H9 (cell line): ENCODE results near the gene SPIRE2. TPM values are rescaled to one million over a fixed set of nuclear protein-coding genes. Genes with fewer than 3 reads are reported as not detected.

Experiments
- DNase-seq: peaks from one replicate; pipeline ENCODE4 v3.0.0-alpha.2; 2017
- H2AFZ ChIP-seq: one replicate; pipeline ENCODE4 v1.6.1; 2013; ENCODE audit warnings: mild to moderate bottlenecking, low read length, control low read depth, moderate library complexity
- H2AK5ac ChIP-seq: 2 replicates; pipeline ENCODE4 v1.6.1; 2013; ENCODE audit warnings: low read length, control low read depth, mixed read lengths; ENCODE audit not compliant: insufficient read length
- H2BK120ac ChIP-seq: one replicate; pipeline ENCODE4 v1.6.1; 2013; ENCODE audit warnings: low read depth, mild to moderate bottlenecking, low read length, control low read depth, inconsistent platforms; ENCODE audit not compliant: poor library complexity, severe bottlenecking
- H2BK12ac ChIP-seq: 2 replicates; pipeline ENCODE4 v1.6.1; 2013; ENCODE audit warnings: low read length, control low read depth, mixed read lengths, low read depth; ENCODE audit not compliant: insufficient read length
- H2BK15ac ChIP-seq: 2 replicates; pipeline ENCODE4 v1.6.1; 2013; ENCODE audit warnings: low read depth, low read length, control low read depth
- H2BK20ac ChIP-seq: one replicate; pipeline ENCODE4 v1.6.1; 2013; ENCODE audit warnings: low read depth, mild to moderate bottlenecking, low read length, control low read depth, inconsistent platforms; ENCODE audit not compliant: poor library complexity, severe bottlenecking
- H2BK5ac ChIP-seq: 2 replicates; pipeline ENCODE4 v1.6.1; 2013; ENCODE audit warnings: low read length, control low read depth, mixed read lengths; ENCODE audit not compliant: insufficient read length
- H3K14ac ChIP-seq: 2 replicates; pipeline ENCODE4 v1.6.1; 2013; ENCODE audit warnings: low read length, control low read depth; ENCODE audit not compliant: insufficient read depth
- H3K18ac ChIP-seq: 2 replicates; pipeline ENCODE4 v1.6.1; 2013; ENCODE audit warnings: low read depth, mild to moderate bottlenecking, mixed read lengths, low read length, control low read depth; ENCODE audit not compliant: insufficient read length
- H3K23ac ChIP-seq: 2 replicates; pipeline ENCODE4 v1.6.1; 2013; ENCODE audit warnings: low read length, control low read depth, mixed read lengths, low read depth; ENCODE audit not compliant: insufficient read length
- H3K23me2 ChIP-seq: 2 replicates; pipeline ENCODE4 v1.6.1; 2013; ENCODE audit warnings: low read depth, mild to moderate bottlenecking, mixed read lengths, low read length, control low read depth; ENCODE audit not compliant: insufficient read length, poor library complexity, severe bottlenecking
- H3K27ac ChIP-seq: 2 replicates; pipeline ENCODE4 v1.5.1; 2013; ENCODE audit warnings: low read length, control low read depth, mixed read lengths, low read depth; ENCODE audit not compliant: insufficient read length
- H3K27me3 ChIP-seq: 2 replicates; pipeline ENCODE4 v1.6.1; 2013; ENCODE audit warnings: low read length, control low read depth, inconsistent platforms; ENCODE audit not compliant: insufficient read depth
- H3K4ac ChIP-seq: 2 replicates; pipeline ENCODE4 v1.6.1; 2013; ENCODE audit warnings: low read depth, mild to moderate bottlenecking, control low read depth, inconsistent platforms, low read length, moderate library complexity
- H3K4me1 ChIP-seq: 2 replicates; pipeline ENCODE4 v1.6.1; 2013; ENCODE audit warnings: low read length, control low read depth, inconsistent platforms; ENCODE audit not compliant: insufficient read depth
- H3K4me2 ChIP-seq: 2 replicates; pipeline ENCODE4 v1.6.1; 2013; ENCODE audit warnings: low read length, control low read depth, mixed read lengths; ENCODE audit not compliant: insufficient read length, insufficient read depth
- H3K56ac ChIP-seq: 2 replicates; pipeline ENCODE4 v1.6.1; 2013; ENCODE audit warnings: low read depth, mild to moderate bottlenecking, mixed read lengths, low read length, control low read depth; ENCODE audit not compliant: insufficient read length
- H3K79me1 ChIP-seq: 2 replicates; pipeline ENCODE4 v1.6.1; 2013; ENCODE audit warnings: low read depth, mild to moderate bottlenecking, moderate library complexity, low read length, control low read depth, inconsistent platforms; ENCODE audit not compliant: insufficient read depth, poor library complexity, severe bottlenecking
- H3K79me2 ChIP-seq: 2 replicates; pipeline ENCODE4 v1.6.1; 2013; ENCODE audit warnings: low read length, control low read depth, inconsistent platforms; ENCODE audit not compliant: insufficient read depth
- H3K9ac ChIP-seq: 2 replicates; pipeline ENCODE4 v1.6.1; 2013; ENCODE audit warnings: low read length, control low read depth, mixed read lengths; ENCODE audit not compliant: insufficient read length; ENCODE audit errors: extremely low read depth
- H3K9me3 ChIP-seq: one replicate; pipeline ENCODE4 v1.6.1; 2013; ENCODE audit warnings: low read depth, low read length, inconsistent platforms; ENCODE audit not compliant: control insufficient read depth
- H3T11ph ChIP-seq: one replicate; pipeline ENCODE4 v1.6.1; 2013; ENCODE audit warnings: mild to moderate bottlenecking, low read length, control low read depth, inconsistent platforms
- H4K20me1 ChIP-seq: one replicate; pipeline ENCODE4 v1.6.1; 2013; ENCODE audit not compliant: control insufficient read depth, insufficient read length, insufficient read depth
- H4K5ac ChIP-seq: 2 replicates; pipeline ENCODE4 v1.6.1; 2013; ENCODE audit warnings: low read depth, mild to moderate bottlenecking, mixed read lengths, low read length, control low read depth; ENCODE audit not compliant: insufficient read length
- H4K8ac ChIP-seq: replicated peaks from 2 replicates; pipeline ENCODE4 v1.6.1; 2013; ENCODE audit warnings: low read length, control low read depth, mixed read lengths, low read depth; ENCODE audit not compliant: insufficient read length
- H4K91ac ChIP-seq: 2 replicates; pipeline ENCODE4 v1.6.1; 2013; ENCODE audit warnings: low read depth, mild to moderate bottlenecking, moderate library complexity, mixed read lengths, low read length, control low read depth; ENCODE audit not compliant: insufficient read length
- H3K27ac Mint-ChIP-seq, 3 experiments: 2 replicates in 2 of 3; 3 replicates in 1 of 3; pipeline ENCODE4 v1.8.0; 2020 to 2021; ENCODE audit warnings: mixed read lengths in 3 of 3, mild to moderate bottlenecking in 1 of 3, moderate library complexity in 1 of 3
- H3K27me3 Mint-ChIP-seq: 2 replicates; pipeline ENCODE4 v1.8.0; 2021; ENCODE audit warnings: low read depth, mild to moderate bottlenecking, moderate library complexity, mixed read lengths
- H3K36me3 Mint-ChIP-seq, 3 experiments: 2 replicates in 2 of 3; 3 replicates in 1 of 3; pipeline ENCODE4 v1.8.0; 2020 to 2021; ENCODE audit warnings: low read depth in 3 of 3, mixed read lengths in 3 of 3; ENCODE audit not compliant: insufficient read depth in 1 of 3
- H3K4me1 Mint-ChIP-seq, 2 experiments: 2 replicates each; pipeline ENCODE4 v1.8.0; 2020; ENCODE audit warnings: mixed read lengths in 2 of 2
- H3K4me3 Mint-ChIP-seq, 2 experiments: 2 replicates in 1 of 2; 3 replicates in 1 of 2; pipeline ENCODE4 v1.8.0; 2020 to 2021; ENCODE audit warnings: mild to moderate bottlenecking in 2 of 2, mixed read lengths in 2 of 2, moderate library complexity in 1 of 2
- H3K9me3 Mint-ChIP-seq, 2 experiments: 2 replicates in 1 of 2; 3 replicates in 1 of 2; pipeline ENCODE4 v1.8.0; 2020; ENCODE audit warnings: mild to moderate bottlenecking in 2 of 2, mixed read lengths in 2 of 2, moderate library complexity in 1 of 2
- WGBS: extraction: QIAGEN DNeasy Blood & Tissue Kit; methylation state at CpG from one replicate; pipeline ENCODE4 v1.1.7; 2013; ENCODE audit warnings: missing lambda C conversion rate, low lambda C conversion rate, mixed read lengths; ENCODE audit not compliant: insufficient read length; ENCODE audit errors: extremely low coverage; 5-methylcytosine and 5-hydroxymethylcytosine counted together
- total RNA-seq: library from RNA; stranded (reverse); gene quantifications from 2 replicates; pipeline ENCODE4 v1.2.1, GENCODE V29; 2021
- TF ChIP-seq, protein P1 (sequence below): fragments of 200-600 bp; sonication (generic); conservative IDR thresholded peaks from 3 replicates; pipeline ENCODE4 v1.8.0; 2021; ENCODE audit warnings: antibody characterized with exemption, mild to moderate bottlenecking

Gene SPIRE2
- total RNA-seq, 1 experiment from 2014 or later: 6.9 TPM

DNA sequence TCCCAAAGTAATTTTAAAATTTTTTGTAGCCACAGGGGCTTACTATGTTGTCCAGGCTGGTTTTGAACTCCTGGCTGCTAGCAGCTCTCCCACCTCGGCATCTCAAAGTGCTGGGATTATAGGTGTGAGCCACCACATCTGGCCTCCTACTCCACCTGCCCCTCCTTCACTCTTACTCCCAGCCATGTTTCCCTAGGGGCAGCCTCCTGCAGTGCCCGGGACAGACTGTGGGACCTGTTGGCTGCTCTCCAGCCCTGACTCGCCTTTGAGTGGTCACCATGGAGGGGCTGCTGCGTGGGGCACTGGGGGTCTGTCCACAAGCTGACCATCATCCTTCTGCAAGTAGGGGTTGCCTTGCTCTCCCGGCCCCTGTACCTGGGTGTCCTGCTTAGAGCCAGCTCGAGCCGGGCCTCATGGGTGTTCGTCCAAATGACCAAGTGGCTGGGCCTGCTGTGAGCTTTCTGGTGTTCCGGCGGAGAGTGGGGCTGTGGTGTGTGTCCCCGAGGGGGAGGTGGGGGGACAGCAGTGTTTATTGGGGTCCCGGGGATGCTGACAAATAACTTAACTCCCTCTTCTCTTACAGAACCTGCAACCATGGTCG is 16.6 kb downstream of the SPIRE2 start:
- Histone ChIP-seq H3K79me1 (no peaks in the 10 kb centered on the region), H2AK5ac (no peak overlapping the region), H2BK20ac (no peak overlapping the region), H4K91ac (no peak overlapping the region), H3K4me1 (no peaks in the 10 kb centered on the region; the same call in 1 of the 2 replicates), H3K9ac (no peak overlapping the region), H3T11ph (no peak overlapping the region), H3K14ac (0 out of 2 replicates have a peak overlapping the region, but pooled peaks have one; percentile 31), H3K27ac (no peak overlapping the region), H3K56ac (no peak overlapping the region), H3K9me3 (no peaks in the 10 kb centered on the region), H2BK120ac (no peak overlapping the region), H3K79me2 (no peaks in the 10 kb centered on the region), H4K5ac (no peak overlapping the region), H3K23me2 (no peaks in the 10 kb centered on the region), H3K27me3 (no peaks in the 10 kb centered on the region), H2BK5ac (no peak overlapping the region), H3K23ac (no peak overlapping the region), H3K4me2 (no peak overlapping the region), H2BK12ac (no peak overlapping the region), H3K4ac (no peak overlapping the region), H2AFZ (no peak overlapping the region), H4K20me1 (peaks cover 2% of the 10 kb centered on the region), H2BK15ac (no peak overlapping the region), H3K18ac (no peak overlapping the region), H4K8ac (no peak overlapping the region)
- Mint-ChIP-seq H3K9me3 (no peaks in the 10 kb centered on the region), H3K4me3 (no peak overlapping the region), H3K4me1 (peaks cover 5 to 8% of the 10 kb centered on the region in 2 experiments; a peak in 3 of 4 replicates), H3K27me3 (no peaks in the 10 kb centered on the region), H3K27ac (no peak overlapping the region), H3K36me3 (peaks cover 0 to 3% (median 0%) of the 10 kb centered on the region in 3 experiments; a peak in 1 of 7 replicates)
- TF ChIP-seq, protein P1, sequence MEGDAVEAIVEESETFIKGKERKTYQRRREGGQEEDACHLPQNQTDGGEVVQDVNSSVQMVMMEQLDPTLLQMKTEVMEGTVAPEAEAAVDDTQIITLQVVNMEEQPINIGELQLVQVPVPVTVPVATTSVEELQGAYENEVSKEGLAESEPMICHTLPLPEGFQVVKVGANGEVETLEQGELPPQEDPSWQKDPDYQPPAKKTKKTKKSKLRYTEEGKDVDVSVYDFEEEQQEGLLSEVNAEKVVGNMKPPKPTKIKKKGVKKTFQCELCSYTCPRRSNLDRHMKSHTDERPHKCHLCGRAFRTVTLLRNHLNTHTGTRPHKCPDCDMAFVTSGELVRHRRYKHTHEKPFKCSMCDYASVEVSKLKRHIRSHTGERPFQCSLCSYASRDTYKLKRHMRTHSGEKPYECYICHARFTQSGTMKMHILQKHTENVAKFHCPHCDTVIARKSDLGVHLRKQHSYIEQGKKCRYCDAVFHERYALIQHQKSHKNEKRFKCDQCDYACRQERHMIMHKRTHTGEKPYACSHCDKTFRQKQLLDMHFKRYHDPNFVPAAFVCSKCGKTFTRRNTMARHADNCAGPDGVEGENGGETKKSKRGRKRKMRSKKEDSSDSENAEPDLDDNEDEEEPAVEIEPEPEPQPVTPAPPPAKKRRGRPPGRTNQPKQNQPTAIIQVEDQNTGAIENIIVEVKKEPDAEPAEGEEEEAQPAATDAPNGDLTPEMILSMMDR: no peak
- DNase-seq: no peak
- WGBS: no CpG with 5 or more reads among the region's 13 CpGs
